ENCODE results near the gene DCTN1. TPM values are rescaled to one million over a fixed set of nuclear protein-coding genes. Genes with fewer than 3 reads are reported as not detected.

The DCTN1 gene
- total and polyA plus RNA-seq, 2 donors, result 62.1 to 118 TPM

DNA sequence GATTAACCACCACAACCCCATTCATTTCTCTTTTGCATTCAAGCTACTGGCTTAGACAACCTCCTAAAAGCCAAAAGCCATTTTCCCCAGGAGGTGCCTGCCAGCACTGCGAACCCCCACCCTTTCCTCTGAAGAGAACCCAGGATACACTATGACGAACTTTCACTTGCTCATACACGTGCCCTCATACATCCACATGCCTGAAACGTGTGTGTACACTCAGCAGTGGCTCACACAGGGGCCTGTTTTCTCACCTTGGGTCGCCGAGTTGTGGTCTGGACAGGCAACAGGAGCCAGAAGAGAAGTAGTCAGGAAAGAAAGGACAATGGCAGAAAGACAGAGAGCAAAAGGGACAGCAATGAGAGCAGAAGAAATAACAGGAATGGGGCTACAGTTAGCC, 7.4 kb downstream of the DCTN1 start:
- Histone ChIP-seq H3K4me1 (ENCODE audit: insufficient read depth) (no peaks in the 10 kb centered on the region), H3K27ac (ENCODE audit: low read depth) (no peak overlapping the region), H3K36me3 (ENCODE audit: insufficient read depth) (peaks cover 6% of the 10 kb centered on the region), H3K4me3 (ENCODE audit: low read depth, low read length) (no peak overlapping the region)
- DNase-seq (ENCODE audit: extremely low spot score), result no peak
- WGBS, result 91% methylated on average over 6 of the region's 6 CpGs

DNA sequence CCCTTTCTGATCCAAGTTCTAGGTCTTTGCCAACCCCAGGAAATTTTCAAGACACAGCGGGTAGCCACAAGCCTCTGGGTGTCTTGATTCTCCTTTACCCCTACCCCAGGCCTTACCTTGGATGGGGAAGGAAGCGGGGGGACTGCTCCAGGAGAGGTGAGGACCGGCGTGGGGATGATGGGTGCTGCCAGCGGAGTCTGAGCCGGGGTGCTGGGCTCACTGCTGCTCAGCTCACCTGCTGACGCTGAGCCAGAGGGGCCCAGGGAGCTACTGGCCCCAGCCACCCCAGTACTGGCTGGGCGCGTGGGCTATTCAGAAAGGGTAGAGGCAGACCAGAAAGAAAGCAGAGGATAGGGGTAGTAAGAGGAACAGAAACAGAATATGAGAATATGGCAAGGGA, 8.7 kb downstream of the DCTN1 start:
- peaks cover 9% of the 10 kb centered on the region for H3K36me3 ChIP-seq (ENCODE audit: insufficient read depth)
- no peaks in the 10 kb centered on the region for H3K4me1 ChIP-seq (ENCODE audit: insufficient read depth)
- DNase-seq (ENCODE audit: extremely low spot score), result no peak
- H3K27ac ChIP-seq (ENCODE audit: low read depth), result no peak overlapping the region
- no peak overlapping the region for H3K4me3 ChIP-seq (ENCODE audit: low read depth, low read length)
- 97% methylated on average over 9 of the region's 9 CpGs for WGBS

DNA sequence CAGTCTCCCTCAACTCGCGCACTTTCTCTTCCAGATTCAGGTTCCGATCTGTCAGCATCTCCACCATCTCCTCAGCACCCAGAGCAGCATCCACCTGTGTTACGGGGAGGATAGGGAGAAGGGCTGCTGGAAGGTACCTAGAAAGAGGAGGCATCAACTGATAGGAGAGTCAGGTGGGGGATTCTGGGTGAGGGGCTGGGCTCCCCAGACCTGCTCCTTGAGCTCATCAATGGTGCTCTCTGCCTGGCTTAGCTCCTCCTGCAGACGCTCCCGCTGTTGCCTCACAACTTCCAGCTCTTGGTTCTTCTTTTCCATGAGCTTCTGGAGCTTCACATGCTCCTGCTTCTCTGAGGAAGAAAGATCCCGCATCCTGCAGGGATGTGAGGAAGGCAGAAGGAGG, 10.1 kb downstream of the DCTN1 start:
- H3K4me1 ChIP-seq (ENCODE audit: insufficient read depth), result no peaks in the 10 kb centered on the region
- H3K4me3 ChIP-seq (ENCODE audit: low read depth, low read length), result no peak overlapping the region
- no peak overlapping the region for H3K27ac ChIP-seq (ENCODE audit: low read depth)
- WGBS, result 96% methylated on average over 7 of the region's 7 CpGs
- H3K36me3 ChIP-seq (ENCODE audit: insufficient read depth), result peaks cover 9% of the 10 kb centered on the region
- no peak for DNase-seq (ENCODE audit: extremely low spot score)

DNA sequence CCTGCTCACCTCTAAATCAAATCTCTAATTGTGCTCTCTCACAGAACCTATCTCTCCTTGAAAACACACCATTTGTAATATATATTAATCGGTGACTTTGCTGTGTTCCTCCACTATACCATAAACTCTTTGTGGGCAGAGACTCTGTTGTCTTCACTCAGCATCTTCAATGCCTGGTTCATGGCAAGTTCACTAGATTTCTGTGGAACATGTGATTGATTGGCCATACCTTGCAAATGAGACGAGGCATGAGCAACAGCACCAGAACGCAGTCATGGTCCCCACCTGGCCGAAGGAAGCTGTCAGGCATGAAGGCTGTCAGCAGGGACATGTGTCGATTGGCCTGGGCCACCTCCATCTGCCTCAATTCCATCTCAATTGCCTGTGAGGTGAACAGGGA, 11.6 kb downstream of the DCTN1 start:
- peaks cover 9% of the 10 kb centered on the region for H3K36me3 ChIP-seq (ENCODE audit: insufficient read depth)
- WGBS, result 96% methylated on average over 5 of the region's 5 CpGs
- H3K4me1 ChIP-seq (ENCODE audit: insufficient read depth), result no peaks in the 10 kb centered on the region
- no peak overlapping the region for H3K27ac ChIP-seq (ENCODE audit: low read depth)
- H3K4me3 ChIP-seq (ENCODE audit: low read depth, low read length), result no peak overlapping the region
- no peak for DNase-seq (ENCODE audit: extremely low spot score)

DNA sequence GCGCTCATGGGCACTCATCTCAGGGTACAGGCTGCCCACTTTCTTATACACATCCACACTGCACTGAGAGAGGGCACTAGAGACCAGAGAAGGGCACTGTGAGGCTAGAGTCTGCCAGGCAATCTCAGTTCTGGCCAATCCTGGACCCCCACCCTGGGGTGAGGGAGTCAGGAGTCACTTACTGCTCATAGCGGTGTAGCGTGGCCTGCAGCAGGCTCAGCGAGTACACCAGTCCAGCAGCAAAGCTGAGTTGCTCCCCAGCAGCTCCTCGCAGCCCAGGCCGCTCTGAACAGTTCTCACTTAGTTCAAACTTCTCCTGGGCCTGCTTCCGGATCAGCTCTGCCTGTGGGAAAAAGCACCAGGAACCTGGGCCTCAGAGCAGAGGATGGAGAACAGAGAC, 12.3 kb downstream of the DCTN1 start:
- H3K4me3 ChIP-seq (ENCODE audit: low read depth, low read length), result no peak overlapping the region
- H3K4me1 ChIP-seq (ENCODE audit: insufficient read depth), result no peaks in the 10 kb centered on the region
- H3K27ac ChIP-seq (ENCODE audit: low read depth), result no peak overlapping the region
- H3K36me3 ChIP-seq (ENCODE audit: insufficient read depth), result peaks cover 12% of the 10 kb centered on the region
- WGBS, result 98% methylated on average over 7 of the region's 7 CpGs
- DNase-seq (ENCODE audit: extremely low spot score), result no peak

DNA sequence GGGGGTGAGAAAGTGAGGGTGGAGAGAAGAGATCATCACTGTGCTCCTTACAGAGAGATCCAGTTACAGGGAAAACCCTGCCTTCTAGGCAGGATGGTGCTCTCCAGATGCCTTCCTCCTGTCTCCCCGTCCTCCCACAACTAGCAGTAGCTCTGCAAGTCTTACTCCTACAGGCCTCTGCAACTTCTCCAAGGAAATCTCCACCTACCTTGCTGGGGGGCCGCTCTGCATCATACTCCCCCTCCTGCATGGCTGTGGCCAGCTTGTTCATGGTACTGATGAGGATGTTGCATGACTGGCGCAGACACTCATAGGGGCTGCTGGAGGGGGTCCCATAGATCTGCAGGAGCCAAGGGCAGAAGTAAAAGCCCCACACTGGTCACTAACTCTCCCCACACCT, 14.1 kb downstream of the DCTN1 start:
- peaks cover 18% of the 10 kb centered on the region for H3K36me3 ChIP-seq (ENCODE audit: insufficient read depth)
- no peak for DNase-seq (ENCODE audit: extremely low spot score)
- WGBS, result 97% methylated on average over 3 of the region's 3 CpGs
- H3K4me3 ChIP-seq (ENCODE audit: low read depth, low read length), result no peak overlapping the region
- no peaks in the 10 kb centered on the region for H3K4me1 ChIP-seq (ENCODE audit: insufficient read depth)
- no peak overlapping the region for H3K27ac ChIP-seq (ENCODE audit: low read depth)

DNA sequence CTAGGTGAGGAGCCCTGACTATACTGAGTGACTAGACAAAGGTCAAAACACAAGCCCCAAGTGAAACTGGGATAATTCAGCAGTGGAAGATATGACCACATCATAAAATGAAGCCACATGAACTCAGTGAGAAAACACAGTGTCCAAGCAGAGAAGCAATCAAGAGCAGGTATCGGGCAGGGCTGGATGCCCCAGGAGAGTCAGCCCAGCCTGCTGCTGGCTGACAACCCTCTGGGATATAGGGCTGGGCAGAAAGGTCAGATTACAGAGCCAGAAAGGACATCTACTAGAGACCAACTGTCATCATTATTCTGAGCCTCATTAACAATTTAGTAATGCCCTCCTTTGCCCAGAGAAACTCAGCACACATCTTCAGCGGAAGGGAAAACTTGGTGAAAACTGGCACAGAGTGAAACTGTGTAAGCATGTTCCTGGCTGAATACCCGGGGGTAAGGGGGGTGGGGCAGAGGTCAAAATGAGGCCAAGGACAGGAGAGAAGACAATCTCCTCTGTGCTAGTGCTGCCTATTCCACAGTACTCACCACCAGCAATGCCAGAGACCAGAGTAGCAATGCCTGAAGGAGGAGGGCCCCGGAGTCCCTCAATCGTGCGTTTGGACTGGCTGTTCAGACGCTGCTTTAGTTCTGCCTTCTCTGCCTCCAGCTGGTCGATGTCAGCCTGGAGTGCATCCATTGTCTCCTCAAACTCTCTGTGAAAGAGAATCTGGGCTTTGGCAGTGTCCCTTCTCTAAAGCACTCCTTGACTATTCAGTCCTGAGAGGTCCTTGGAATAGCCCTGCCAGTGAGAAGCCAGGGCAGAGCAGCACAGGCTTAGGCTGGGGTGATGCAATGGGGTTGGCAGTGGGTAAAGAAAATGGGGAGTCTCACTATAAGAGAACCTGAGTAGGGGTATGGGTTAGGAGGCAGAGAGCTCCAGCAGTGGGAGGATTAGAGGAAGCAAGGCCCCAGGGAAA, 15.3 kb downstream of the DCTN1 start:
- 69% methylated on average over 8 of the region's 8 CpGs for WGBS
- Histone ChIP-seq H3K4me3 (ENCODE audit: low read depth, low read length) (no peak overlapping the region), H3K27ac (ENCODE audit: low read depth) (no peak overlapping the region), H3K36me3 (ENCODE audit: insufficient read depth) (peaks cover 15% of the 10 kb centered on the region), H3K4me1 (ENCODE audit: insufficient read depth) (no peaks in the 10 kb centered on the region)
- no peak for DNase-seq (ENCODE audit: extremely low spot score)

DNA sequence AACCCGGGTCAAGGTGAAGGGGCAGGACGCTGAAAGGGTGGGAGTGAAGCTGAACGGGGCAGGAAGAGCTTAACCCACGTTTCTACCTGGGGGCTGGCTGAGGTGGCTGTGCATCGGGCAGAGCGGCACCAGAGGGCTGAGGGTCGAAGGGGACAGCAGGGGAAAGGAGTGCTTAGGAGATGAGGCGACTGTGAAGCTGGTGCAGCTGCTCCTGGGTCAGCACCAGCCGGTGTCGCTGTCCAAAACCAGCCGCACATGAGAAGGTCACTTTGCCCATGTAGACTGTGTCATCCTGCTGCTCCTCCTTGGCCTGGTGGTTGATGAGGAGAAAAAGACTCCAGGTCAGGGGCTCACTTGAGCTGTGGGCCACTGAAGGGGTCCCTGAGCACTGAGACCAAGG, 18.8 kb downstream of the DCTN1 start:
- no peak for DNase-seq (ENCODE audit: extremely low spot score)
- Histone ChIP-seq H3K36me3 (ENCODE audit: insufficient read depth) (peaks cover 9% of the 10 kb centered on the region), H3K4me3 (ENCODE audit: low read depth, low read length) (no peak overlapping the region), H3K27ac (ENCODE audit: low read depth) (no peak overlapping the region), H3K4me1 (ENCODE audit: insufficient read depth) (no peaks in the 10 kb centered on the region)
- 89% methylated on average over 11 of the region's 11 CpGs for WGBS

DNA sequence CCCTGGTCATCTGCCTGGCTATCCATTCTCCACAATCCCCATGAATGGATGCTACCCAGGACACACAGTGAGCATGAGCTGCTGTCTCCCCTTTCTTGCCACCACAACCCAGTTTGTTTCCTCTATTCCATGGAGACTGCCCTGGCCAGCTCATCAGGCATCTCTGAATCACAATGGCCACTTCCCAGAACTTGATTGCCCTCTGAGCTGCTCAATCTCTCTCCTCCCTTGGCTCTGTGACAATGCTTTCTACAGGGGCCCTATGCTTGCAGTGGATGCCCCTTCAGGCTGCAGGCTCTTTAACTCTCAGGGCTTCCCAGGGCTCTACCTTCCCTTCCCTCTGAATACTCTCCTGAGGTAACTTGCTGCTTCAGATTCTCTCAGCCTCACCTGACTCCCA, 22.5 kb downstream of the DCTN1 start:
- H3K4me3 ChIP-seq (ENCODE audit: low read depth, low read length), result no peak overlapping the region

DNA sequence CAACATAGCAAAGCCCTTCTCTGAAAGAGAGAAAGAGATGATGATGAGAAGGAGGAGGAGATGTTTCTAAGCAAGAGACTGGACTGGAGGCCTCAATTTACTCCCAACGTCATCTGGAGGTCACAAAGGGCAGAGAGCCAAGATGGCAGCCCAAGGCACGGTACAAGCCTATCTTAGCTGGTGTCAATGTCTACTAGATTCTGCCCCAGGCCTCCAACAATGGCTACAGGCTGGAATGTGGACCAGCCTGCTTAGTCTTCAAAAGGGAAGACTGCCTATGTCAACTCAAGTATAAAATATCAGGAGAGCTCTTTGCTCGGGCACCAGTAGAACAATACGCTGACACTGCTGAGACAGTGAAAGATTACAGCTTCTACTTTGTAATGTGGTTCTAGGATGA, 30.2 kb downstream of the DCTN1 start:
- Histone ChIP-seq H3K27ac (ENCODE audit: low read depth) (no peak overlapping the region), H3K4me3 (ENCODE audit: low read depth, low read length) (no peak overlapping the region), H3K36me3 (ENCODE audit: insufficient read depth) (no peaks in the 10 kb centered on the region), H3K4me1 (ENCODE audit: insufficient read depth) (no peaks in the 10 kb centered on the region)
- no peak for DNase-seq (ENCODE audit: extremely low spot score)
- WGBS, result 92% methylated on average over 4 of the region's 4 CpGs

More for the DNA sequence above, 22.5 kb downstream of the DCTN1 start:
- Histone ChIP-seq H3K27ac (ENCODE audit: low read depth) (no peak overlapping the region), H3K4me1 (ENCODE audit: insufficient read depth) (no peaks in the 10 kb centered on the region), H3K36me3 (ENCODE audit: insufficient read depth) (peaks cover 5% of the 10 kb centered on the region)
- DNase-seq (ENCODE audit: extremely low spot score), result no peak

DNA sequence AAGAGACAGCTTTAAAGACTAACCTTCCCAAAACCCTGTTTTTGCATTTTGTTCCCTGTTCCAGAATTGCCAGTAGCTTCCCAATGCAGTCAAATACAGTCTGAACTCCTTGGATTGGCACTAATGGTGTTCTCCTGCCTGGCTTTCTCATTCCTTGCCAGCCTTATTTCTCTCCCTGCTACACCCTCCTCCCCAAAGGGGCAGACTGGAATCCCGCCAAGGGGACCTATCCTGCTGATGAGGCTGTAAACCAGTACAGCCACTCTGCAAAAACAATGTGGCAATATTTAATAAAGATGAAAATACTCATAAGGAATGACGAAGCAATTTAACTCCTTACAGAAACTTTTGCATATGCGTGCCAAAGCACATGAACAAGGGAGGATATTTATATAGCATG, 32.4 kb downstream of the DCTN1 start:
- 91% methylated on average over 3 of the region's 3 CpGs for WGBS
- no peaks in the 10 kb centered on the region for H3K36me3 ChIP-seq (ENCODE audit: insufficient read depth)

DNA sequence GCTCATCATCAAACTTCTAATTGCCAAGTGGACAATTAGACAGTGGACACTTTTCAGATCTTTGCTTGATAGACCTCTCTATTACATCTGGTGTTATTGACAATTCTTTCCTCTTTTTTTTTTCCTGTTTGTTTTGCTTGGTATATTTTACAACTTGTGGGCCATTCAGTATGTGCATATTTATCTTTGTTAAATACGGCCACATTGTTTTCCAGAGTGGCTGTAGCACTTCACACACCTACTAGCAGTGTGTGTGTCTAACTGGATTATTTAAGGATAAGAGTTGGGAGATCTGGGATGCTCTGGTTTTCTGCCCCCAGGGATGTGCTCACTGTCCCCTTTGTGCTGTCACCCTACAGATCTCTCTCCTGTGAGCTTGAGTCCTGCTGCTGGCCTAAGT, 32.8 kb downstream of the DCTN1 start:
- Histone ChIP-seq H3K4me1 (ENCODE audit: insufficient read depth) (no peaks in the 10 kb centered on the region), H3K4me3 (ENCODE audit: low read depth, low read length) (no peak overlapping the region), H3K27ac (ENCODE audit: low read depth) (no peak overlapping the region), H3K36me3 (ENCODE audit: insufficient read depth) (no peaks in the 10 kb centered on the region)
- no peak for DNase-seq (ENCODE audit: extremely low spot score)
- 75% methylated on average over 1 of the region's 1 CpG for WGBS

More for the DNA sequence above, 32.4 kb downstream of the DCTN1 start:
- Histone ChIP-seq H3K4me1 (ENCODE audit: insufficient read depth) (no peaks in the 10 kb centered on the region), H3K27ac (ENCODE audit: low read depth) (no peak overlapping the region), H3K4me3 (ENCODE audit: low read depth, low read length) (no peak overlapping the region)
- DNase-seq (ENCODE audit: extremely low spot score), result no peak

DNA sequence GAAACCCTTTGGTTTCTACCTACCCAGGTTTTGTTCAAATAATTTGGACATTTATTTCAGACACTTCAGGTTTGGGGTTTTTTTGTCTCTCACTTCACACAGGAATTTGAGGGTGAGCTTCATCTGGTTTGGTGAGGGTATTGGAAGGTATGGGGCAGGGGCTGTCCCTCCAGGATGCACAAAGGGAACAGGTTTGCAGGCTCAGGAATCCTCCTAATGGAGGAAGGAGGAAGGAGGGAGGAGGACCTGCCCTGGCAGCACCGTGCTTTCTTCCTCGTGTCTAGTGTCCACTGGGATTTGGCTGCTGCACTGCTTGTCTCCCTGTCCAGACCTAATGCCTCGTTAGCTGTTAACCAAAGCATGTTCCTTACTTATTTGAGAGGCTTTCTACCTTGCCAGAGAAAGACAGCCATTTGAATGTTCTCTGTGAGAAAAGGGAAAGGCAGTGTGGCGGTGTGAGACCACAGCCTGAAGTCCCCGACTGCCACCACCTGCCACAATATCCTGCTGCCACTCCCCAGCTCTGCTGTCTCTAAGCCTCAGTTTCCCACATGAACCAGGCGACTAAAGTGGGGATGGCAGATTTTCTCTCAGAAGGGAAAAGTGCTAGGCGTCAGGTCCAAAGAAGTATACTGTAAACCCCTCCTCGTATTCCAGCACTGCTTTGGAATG, 34.7 kb downstream of the DCTN1 start:
- Histone ChIP-seq H3K4me1 (ENCODE audit: insufficient read depth) (no peaks in the 10 kb centered on the region), H3K36me3 (ENCODE audit: insufficient read depth) (no peaks in the 10 kb centered on the region), H3K4me3 (ENCODE audit: low read depth, low read length) (no peak overlapping the region), H3K27ac (ENCODE audit: low read depth) (no peak overlapping the region)
- no peak for DNase-seq (ENCODE audit: extremely low spot score)
- WGBS, result 65% methylated on average over 8 of the region's 8 CpGs

DNA sequence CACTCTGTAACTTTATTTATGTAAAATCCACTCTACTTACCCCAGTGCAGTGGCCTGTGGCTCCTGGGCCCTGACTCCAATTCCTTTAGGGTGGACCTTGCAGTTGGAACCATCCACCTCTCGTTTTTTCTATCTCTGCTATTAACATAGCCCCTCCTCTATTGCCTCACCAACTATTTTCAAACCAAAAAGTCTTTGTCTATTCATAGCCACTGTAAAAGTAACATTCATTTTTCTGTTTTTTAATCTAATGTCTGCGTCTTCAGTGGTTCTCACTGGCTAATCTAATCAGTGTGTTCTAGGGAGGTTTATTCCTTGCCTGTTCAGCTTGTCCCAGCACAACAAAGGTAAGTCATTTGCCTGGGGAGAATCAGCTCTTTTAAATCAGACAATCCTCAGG, 36.8 kb downstream of the DCTN1 start, which contains the start of gene SLC4A5:
Gene SLC4A5, minus strand, starts transcription at position 101 of the 400 bp plus-strand sequence. CDS start 28,393 bp downstream, outside the sequence.
- Histone ChIP-seq H3K36me3 (ENCODE audit: insufficient read depth) (no peaks in the 10 kb centered on the region), H3K4me1 (ENCODE audit: insufficient read depth) (no peaks in the 10 kb centered on the region), H3K4me3 (ENCODE audit: low read depth, low read length) (no peak within 1 kb of the TSS), H3K27ac (ENCODE audit: low read depth) (no peak within 1 kb of the TSS)
- WGBS, result 73% methylated on average over 2 of the region's 2 CpGs
- no peak for DNase-seq (ENCODE audit: extremely low spot score)

All from urinary bladder (tissue), 4 donors.